HG03469 (cell line): ENCODE results near the gene PPP3CA.
A peak's percentile ranks its signal among the peaks of the same experiment; 100 is the strongest.

ENCODE experiments used
- ATAC-seq: cut with Tn5 transposase; IDR thresholded peaks from one replicate; pipeline ENCODE4 v1.9.1; 2021; ENCODE audit warnings: mild to moderate bottlenecking, moderate library complexity, moderate number of reproducible peaks; ENCODE audit not compliant: unreplicated experiment

PPP3CA gene

GRCh38 chr4:101218894-101219293, 128.4 kb downstream of the PPP3CA start:
- ATAC-seq: no peak

- ATAC-seq: no peak
Measured at GRCh38 chr4:101218346-101218745, 129.0 kb downstream of the PPP3CA start.

GRCh38 chr4:101217353-101218031, 129.8 kb downstream of the PPP3CA start:
- ATAC-seq: no peak

DNA sequence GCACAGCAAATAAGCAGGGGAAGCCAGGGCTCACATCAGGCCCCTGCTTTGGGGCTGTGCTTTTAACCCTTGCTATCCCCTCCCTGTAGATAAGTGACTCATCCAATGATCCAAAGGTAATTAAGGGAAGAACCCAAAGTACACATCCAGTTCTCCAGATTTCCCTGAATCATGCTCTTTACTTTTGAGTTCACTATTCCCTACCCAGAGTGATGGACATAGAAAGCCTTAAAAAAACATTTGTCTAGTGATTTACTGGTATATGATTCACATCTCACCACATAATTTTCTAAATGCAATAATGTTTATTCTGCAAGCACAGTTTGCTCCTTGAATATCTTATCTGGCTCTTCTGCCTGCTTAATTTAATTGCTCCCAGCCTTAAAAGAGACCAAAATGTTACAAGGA, 136.2 kb downstream of the PPP3CA start:
- no peak for ATAC-seq

DNA sequence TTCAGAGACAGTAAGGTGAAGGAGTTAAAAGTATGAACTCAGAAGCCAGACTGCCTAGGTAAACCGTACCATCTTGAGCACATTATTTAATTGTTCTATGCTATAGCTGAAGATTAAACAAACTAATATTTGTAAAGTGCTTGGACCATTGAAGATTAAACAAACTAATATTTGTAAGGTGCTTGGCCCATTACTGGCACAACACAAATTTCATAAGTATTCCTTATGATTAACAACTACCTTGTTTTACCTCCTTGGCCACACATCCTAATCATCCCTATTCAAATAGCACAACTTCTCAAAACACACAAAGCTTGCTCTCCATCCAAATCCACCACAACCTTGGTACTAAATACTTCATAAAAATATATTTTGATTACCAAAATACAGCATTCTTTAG, 137.0 kb downstream of the PPP3CA start:
- ATAC-seq: no peak

- ATAC-seq: no peak
Measured at GRCh38 chr4:101208171-101208570, 139.2 kb downstream of the PPP3CA start.

GRCh38 chr4:101205916-101206315, 141.4 kb downstream of the PPP3CA start:
- peak; percentile 84 for ATAC-seq

DNA sequence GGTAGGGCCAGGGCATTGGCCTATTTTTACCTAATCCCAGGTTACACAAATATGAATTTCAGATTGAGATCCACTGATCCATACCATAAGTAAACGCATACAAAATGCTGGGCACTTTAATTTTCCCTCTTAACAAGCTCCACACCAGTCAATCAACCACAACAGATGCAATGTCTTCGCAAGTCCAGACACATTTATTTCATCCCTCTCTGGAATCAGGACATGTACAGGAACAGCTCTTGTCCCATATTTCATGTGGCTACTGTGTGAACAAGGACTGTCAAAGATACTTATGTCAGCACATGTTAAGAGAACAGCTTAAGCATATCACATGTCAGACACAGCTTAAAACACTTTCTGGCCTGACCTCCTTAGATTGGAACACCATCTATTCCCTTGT, 145.9 kb downstream of the PPP3CA start:
- ATAC-seq: no peak

- ATAC-seq: no peak
Measured at GRCh38 chr4:101200561-101200960, 146.8 kb downstream of the PPP3CA start.

DNA sequence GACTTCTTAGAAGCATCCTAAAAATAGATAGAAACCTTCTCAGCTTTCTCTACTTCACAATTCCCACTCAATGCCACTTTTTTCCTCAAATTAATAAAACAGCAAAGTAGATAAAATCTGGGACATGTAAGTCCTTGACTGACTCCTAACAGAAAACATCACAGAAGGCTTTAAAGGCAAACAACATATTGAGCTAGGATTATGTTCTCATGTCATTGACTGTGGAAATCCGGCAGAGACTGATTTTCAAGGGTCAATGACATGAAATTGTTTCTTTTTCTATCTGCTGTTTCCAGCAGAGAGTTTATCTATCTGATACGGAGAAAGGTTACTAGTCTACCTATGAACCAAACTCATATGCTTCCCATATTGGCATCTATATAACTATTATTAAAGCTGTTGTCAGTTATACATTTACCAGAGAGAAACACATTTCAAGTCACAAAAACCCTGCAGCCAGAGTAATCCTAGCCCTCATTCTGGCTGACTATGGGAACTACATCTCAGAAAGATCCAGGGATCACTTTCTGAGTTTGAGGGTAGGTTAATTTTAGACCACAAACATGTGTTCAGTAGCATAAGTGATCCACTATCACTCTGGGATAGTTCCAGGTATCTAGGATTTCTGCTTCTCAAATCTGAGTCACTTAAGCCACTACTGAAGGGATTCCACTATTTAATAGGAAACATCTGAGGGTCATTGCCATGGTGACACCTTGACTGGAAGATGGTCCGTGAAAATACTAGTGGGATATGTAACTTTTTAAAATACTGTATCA, 147.6 kb downstream of the PPP3CA start:
- ATAC-seq: no peak

DNA sequence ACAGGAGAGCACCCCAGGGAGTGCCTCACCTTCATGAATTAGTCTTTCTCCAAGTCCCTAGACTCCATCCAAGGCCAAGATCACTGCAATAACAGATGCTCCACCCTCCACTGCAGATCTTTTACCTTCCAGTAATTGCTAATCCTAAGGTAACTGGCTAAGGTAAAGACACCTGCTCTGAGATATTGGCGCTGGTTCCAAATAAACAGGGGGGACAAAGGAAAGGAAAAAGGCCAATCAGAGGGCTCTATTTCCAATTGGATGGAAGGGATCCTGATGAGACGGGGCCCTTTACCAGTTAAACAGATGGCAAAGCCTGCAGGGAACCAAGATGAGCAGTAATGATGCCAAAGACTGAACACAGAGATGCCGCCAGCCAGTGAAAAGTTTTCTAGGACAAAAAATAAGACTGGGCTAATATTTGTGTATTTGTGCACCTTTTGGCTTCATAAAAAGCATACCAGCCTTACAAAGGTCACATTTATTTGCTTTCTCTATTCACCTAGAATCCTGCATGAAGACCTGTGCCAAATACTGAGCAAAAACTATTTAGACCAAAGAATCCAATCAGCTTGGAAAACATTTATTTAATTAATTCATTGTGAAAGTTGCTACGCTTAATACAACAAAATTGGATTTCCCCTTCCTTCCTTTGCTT, 148.5 kb downstream of the PPP3CA start:
- no peak for ATAC-seq

- no peak for ATAC-seq
Measured at GRCh38 chr4:101197350-101197749, 150.0 kb downstream of the PPP3CA start.

- ATAC-seq: peak; percentile 80
Measured at GRCh38 chr4:101192244-101192643, 155.1 kb downstream of the PPP3CA start.

DNA sequence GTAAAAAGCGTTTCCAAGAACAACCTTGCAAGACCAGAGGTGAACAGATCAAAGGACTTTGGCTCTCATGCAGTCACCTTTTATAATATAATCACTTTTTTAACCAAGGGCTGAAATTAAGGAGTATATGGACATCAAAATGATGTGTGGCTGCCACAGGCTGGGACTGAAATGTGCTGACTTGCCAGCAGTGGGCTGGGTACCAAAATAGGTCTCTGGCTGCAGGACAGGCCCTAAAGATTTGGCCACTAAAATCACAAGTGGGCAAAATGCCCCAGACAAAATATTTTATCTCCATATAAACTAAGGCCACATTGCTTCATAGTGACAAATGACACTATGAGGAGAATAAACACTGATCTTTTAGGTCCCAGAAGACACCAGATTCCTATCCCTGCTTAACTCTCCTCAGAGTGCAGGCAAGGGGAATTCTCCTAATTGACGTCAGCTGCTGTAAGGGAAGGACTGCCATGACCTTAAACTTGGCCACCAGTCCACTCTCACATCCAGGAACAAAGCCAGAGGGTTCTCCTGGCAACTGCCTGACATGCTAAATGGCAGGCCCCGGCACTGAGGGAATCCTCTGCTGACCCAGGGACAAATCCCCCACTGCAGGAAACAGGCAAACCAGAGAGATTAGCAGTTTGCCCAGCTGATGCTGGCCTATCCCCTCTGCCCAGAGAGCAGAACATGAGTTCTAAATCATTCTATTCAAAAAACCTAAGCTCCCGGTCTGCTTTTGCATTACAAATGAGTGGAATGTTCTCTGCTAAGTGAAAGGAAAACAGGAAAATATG, 155.8 kb downstream of the PPP3CA start:
- no peak for ATAC-seq

- ATAC-seq: no peak
Measured at GRCh38 chr4:101190751-101191150, 156.6 kb downstream of the PPP3CA start.

GRCh38 chr4:101188906-101189305, 158.4 kb downstream of the PPP3CA start:
- ATAC-seq: no peak

GRCh38 chr4:101187841-101188240, 159.5 kb downstream of the PPP3CA start:
- ATAC-seq: no peak

DNA sequence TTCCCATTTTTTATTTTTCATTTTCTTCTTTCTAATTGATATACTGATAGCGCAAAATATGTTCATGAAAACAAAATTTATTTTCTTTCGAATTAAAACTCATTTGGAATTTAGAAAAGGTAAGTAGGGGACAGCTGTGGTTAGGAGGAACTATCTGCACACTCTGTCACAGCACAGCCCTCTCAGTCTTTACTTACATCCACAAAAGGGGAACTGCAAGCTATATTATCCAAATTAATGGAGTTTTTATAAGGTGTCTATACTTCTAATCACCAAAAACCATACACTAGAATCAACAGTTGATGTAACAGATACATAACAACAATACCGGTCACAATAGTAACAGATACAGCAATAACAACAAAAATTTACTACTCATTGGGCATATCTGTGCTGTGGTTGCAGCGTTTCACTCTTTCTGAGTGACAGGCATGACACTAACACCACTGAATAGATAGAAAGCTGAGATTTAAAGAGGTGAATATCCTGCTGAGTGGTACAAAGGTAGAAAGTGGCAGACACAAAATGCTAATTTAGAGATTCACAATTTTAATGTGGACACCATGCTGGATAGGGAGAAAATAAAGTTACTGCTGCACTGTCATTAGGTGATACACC, 160.7 kb downstream of the PPP3CA start:
- ATAC-seq: no peak

DNA sequence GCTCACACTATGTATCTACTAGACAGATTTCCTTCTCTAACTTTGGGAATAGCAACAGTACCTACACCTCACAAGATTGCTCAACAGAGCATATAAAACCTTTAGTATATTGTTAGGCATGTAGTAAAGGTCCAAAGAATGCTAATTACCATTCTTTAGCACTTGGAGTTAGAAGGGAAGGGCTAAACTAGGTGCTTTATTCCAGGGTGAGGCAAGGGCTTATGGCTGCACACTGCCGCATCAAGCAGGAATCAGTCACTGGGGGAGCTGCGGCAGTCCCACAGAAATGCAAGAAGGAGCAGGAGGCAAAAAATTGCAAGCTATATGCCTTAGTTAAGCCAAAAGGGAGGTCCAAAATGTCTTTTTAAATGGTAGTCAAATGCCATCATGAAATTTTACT, 162.7 kb downstream of the PPP3CA start:
- no peak for ATAC-seq

DNA sequence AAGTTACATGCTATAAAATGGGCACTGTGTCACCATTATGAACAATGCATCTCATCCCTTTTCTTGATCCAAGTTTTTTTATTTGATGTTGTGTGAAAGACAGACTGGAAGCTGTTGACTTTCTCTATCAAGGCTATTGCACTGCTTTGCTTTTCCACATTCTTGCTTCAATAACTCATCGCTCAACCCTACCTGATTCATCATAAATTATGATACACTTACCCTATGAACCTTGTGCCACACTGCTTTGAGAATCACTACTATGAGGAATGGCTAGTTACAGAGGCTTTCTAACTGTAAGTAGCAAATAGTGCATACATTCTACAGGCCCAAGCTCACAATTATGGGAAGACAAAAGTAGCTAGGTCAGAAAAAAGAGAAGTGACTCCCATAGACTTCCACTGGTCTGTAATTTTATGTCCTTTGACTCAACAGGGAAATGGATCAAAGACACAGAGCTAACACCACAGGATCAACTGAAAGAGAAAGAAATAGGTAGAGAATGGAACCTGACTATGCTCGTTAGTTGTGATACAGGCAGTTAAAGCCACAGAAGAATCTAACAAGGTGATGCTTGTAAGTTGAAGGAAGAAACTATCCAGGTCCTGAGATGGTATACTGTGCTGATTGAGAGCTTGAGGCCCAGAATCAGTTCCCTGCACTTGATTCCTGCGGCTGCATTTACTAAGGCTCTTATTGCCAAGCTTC, 163.5 kb downstream of the PPP3CA start:
- no peak for ATAC-seq
